HG02642 (cell line): Measurements from ENCODE around the gene MPPED2.
A peak's percentile ranks its signal among the peaks of the same experiment; 100 is the strongest.

Experiments used
- ATAC-seq: cut with Tn5 transposase; IDR thresholded peaks from one replicate; pipeline ENCODE4 v1.9.1; 2021; ENCODE audit warnings: mild to moderate bottlenecking; ENCODE audit not compliant: unreplicated experiment, poor library complexity

Gene MPPED2

DNA sequence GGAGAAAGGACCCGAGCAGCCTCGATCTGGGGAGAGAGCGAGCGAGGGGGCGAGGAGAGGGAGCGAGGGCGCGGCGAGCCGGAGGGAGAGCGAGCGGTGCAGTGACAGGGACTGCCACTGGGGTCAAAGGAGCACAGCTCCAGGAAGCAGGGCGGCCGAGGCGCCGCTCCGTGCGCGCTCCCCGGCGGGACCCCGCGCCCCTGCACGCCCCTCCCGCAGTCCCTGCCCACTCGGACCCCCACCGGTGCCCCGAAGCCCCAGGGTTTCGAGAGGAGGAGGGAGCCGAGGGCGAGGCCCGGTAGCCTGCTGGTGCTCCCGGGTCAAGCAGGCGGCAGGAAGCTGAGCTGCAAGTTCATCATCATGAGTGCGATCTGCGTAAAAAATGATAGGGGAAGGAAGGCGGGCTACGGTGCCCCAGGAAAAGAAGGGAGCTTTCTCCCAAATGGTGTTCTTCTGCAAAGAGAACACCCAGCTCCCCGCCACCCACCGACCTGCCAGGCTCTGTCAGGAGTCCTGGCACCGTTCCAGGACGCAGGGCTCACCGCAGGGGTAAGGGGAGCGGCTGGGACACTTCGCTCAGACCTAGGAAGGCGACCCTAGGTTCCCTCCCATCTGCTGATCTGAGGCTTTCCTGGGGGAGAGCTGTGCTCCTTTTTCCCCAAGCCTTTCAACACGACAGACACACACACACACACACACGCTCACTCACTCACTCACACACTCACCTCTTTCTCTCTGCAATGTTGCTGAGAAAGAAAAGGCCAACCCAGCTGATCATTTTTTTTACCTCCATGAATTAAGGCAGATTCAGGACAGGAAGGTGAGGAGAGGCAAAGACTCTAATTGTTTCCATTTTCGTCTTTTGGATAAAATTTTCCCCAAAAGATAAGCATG lies at the start of gene MPPED2:
MPPED2 (minus strand) TSS at position 103 of the 894 bp plus-strand sequence. CDS start 5,980 bp downstream, outside the sequence.
- peak; percentile 96 for ATAC-seq

- ATAC-seq, result no peak
These were observed 49.3 kb upstream of the MPPED2 start for GRCh38 chr11:30635401-30635989.

DNA sequence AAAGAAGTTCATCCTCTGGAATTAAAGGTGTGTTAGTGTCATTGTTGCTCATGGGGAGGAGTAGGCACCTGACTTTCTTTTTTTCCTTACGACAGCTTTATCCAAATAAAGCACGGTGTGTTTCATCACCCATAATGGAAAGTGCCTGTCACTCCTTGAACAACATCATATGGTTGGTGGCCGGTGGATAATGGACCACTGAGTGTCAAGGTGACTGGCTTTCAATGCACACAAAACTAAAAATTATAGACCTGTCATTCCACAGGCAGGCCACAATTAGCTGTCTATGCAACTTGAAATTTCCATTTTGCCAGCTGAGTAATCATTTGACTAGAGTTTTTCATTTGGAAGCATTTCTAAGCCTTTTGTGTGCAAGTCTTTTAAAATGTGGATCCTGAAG lies 45.0 kb upstream of the MPPED2 start:
- no peak for ATAC-seq

GRCh38 chr11:30619767-30620166 lies 33.6 kb upstream of the MPPED2 start:
- no peak for ATAC-seq

- no peak for ATAC-seq
These were observed 31.6 kb upstream of the MPPED2 start for GRCh38 chr11:30617762-30618161.

GRCh38 chr11:30610628-30611027 lies 24.5 kb upstream of the MPPED2 start:
- ATAC-seq, result no peak

DNA sequence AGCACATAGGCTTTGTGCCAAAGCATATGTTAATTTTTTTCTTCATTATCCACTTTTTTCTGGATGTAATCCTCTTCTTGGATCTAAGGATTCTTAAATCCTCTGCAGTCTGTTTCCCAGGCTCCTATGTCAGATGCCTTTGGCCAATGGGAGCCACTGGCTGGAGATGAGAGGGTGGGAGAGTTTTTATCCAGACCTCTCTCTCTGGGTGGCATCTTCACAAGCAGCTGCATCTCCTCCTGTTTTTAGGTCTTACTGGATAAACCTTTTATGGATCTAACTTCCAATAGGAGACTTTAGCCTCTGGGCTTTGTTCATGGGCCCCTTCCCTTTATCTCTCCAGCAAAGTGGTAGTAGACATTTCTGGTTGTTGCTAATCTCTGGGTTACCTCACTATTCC lies 22.4 kb upstream of the MPPED2 start:
- ATAC-seq, result no peak

DNA sequence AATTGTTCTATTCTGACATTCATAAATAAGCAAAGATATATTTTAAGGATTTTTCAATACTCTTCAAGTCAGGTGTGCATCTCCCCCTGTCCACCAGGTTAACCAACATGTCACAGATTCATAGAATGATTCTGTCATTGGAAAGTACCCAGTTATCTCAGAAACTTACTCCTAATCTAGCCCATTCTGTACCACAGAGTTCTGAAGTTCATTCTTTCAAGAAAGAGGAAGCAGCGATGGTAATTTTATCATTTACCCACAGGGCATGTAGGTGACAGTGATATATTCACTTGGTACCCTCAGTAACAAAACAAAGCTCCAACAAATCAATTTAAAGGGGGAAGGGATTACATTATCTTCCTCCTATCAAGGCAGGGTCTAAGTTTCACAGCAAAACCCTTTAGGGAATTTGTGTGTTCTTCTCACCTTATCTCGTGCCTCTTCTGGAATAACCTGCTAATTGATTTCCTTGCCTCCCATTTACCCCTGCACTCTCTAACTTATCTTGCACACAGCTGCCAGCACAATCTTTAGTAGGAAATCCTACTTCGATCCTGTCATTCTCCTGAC lies 19.0 kb upstream of the MPPED2 start:
- no peak for ATAC-seq

GRCh38 chr11:30603357-30603756 lies 17.2 kb upstream of the MPPED2 start:
- no peak for ATAC-seq

DNA sequence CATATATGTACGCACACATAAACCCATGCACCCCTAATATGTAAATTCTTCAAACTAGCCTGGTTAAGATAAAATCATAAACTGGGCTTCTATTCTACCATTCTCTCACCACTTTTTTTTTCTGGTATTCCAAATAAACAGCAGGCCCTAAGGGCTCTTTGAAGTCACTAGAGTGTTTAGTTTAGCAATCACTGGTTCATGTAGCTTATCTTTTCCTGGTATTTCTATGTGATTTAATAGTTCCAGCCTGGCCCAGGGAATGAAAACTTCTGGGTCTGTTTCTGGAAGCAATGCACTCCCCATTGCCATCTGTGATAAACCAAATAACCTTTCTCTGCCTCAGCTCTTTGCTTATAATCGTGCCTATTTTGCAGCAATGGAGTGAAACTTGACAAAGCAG lies 10.7 kb upstream of the MPPED2 start:
- no peak for ATAC-seq

- ATAC-seq, result no peak
These were observed 9.8 kb upstream of the MPPED2 start for GRCh38 chr11:30595934-30596333.

DNA sequence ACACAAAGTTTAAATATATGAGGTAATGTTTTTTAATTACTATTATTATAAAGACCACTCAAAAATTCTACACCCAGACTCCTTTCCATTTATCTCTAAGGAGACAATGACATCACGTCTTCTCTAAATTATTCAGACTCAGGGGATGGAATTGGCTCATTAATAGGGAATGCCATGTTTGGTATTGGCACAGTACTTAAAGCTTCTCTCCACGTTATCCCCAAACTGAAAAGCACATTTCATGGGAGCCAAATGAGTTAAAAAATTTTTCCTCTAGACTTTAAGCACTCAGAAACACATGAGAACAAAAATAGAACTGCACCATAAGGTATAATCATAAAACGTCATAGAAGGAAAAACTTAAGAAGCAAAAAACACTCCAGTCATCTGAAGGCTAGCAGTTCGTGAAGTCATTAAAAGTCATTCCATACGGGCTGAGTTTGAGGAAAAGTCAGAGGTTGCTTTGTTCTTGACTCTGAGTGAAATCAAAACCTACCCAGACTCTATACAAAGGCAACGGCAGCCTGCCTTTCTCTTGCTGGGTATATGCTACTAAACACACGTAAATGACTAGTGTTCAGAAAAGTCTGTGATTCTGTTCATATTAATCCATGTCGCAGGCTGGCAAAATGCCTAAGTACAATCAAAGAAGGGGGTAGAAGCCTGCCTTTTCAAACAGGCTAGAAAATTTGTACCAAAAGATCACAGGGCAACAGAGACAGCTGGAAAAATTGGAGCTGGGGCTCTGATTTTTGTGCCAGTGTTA lies 8.7 kb upstream of the MPPED2 start:
- ATAC-seq, result no peak

DNA sequence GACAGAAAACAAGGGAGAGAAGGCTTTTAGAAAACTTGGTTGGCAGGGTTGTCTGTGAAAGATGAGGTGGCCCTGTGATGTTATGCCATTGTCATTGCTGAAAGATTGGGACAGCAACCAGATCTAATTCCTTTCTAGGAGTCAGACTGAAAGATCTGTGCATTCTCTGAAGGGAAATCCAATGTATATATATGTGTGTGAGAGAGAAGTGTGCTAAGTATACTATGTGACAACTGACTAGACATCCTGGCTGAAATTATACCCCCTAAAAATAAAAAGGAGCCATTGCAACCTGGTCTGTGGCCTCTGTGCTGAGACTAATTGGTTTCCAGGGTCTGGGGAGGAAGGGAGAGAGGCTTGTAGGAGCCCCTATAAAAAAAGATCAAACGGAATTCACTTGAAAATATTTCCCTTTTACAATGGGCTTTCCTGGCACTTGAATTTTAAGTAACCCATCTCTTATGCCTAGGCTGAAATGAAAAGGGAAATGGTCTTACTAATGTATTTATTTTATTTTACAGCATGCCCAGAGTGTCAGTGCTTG lies 1.2 kb upstream of the MPPED2 start:
- ATAC-seq, result no peak

DNA sequence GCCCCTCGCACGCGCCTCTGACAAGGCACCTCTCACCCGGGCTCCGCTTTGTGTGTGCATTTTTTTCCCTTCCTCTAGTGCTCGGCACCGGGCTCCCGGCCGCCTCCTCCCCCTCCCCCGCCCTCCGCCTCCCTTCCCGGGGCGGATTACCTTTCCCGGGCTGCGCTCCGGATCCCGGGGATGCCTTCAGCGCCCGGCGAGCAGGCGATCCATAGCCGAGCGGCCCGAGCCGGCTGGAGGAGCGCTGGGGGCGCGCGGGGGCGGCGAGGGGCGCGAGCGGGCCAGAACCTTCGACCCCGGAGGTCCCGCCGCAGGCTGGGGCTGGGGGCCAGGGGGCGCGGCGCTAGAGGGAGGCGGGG lies 282 bp downstream of the MPPED2 start:
- ATAC-seq, result peak; percentile 33

DNA sequence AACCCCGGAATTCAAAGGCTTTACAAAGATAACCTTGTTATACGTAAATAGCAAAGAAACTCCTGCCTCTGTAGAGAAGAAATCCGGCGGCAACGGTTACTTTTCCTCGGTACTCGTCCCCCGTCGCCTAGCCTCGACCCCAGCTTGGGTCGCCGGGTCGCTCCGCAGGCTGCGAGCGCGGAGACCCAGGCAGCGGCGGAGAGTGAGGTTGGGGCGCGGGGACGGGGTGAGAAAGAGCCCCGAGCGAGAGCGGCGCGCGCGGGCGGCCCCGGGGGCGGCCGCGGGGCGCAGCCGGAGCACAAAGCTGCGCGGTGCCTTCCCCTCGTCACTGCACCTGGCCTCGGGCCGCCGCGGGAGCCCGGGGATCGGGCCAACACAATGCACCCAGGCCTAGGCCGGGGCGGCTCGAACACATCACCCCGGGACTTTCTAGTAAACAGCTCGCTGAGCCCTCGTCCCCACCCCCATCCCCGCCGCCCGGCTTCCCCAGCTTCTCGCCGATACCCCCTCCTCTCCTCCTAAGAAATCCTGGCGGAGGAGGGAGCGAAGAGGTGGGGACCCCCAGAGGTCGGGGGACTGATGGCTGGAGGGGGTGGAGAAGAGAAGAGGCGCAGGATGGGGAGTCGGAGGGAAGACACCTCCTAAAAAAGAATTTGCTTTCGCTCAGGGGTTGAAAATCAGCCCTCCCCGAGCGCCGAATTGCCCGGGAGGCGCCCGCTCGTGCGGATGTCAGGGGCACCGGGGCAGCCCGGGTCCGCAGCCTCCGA lies 845 bp downstream of the MPPED2 start:
- ATAC-seq, result peak; percentile 47

- ATAC-seq, result no peak
These were observed 2.5 kb downstream of the MPPED2 start for GRCh38 chr11:30583476-30584280.

- ATAC-seq, result no peak
These were observed 3.4 kb downstream of the MPPED2 start for GRCh38 chr11:30582726-30583125.

DNA sequence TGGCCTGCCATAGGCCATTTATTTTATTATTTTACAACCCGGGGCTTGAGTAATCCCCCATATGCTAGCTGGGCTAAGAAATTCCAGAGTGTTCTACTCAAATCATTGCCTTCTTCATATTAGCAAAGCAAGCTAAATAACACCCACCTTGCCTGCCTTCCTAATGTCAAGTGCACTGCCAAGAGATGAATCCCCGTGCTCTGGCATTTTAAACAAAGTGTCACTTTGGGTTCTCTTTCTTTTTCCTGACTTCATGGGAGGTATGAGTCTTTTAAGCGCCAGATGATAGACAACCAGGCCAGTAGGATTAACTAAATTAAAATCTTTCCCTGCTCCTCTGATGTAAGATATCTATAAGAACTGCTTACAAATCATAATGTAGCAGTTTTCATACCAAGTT lies 4.5 kb downstream of the MPPED2 start:
- ATAC-seq, result no peak

DNA sequence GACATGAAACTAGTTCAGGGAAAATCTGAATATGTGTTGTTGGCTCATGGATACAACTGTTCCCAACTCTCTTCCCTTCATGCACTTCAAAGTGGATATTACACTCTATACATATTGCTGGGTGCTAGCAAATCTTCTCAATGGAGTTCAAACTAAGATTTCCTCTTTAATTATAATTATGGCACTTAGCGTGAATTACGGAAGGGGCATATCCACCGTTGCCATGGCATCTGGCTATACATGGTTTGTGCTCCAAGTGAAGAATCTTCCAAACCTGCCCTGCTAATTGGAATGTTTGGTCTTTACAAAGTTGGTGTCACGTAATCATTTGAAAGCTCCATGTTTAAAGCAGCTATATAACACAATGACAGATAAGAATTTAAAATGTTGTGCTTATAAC lies 5.6 kb downstream of the MPPED2 start:
- no peak for ATAC-seq
